Astrocyte of the cerebellum (primary cell): Measurements from ENCODE around the gene PRCD.

Experiments
- DNase-seq: peaks from one replicate; pipeline ENCODE4 v3.0.0-alpha.2; 2011; ENCODE audit warnings: low read depth
- H3K4me3 ChIP-seq: 2 replicates; pipeline ENCODE4 v1.5.1; 2011; ENCODE audit warnings: mild to moderate bottlenecking, low read depth, low read length, moderate library complexity
- in situ Hi-C: cut with HindIII; loops from 2 replicates; pipeline ENCODE4 v1.10.0; 2017; ENCODE audit warnings: low sequenced_read_pairs
- TF ChIP-seq, protein P1 (sequence below): IDR thresholded peaks from 2 replicates; pipeline ENCODE4 v1.5.1; 2012; ENCODE audit warnings: low read length, low read depth, moderate library complexity, mild to moderate bottlenecking; ENCODE audit errors: missing control alignments

Gene PRCD

DNA sequence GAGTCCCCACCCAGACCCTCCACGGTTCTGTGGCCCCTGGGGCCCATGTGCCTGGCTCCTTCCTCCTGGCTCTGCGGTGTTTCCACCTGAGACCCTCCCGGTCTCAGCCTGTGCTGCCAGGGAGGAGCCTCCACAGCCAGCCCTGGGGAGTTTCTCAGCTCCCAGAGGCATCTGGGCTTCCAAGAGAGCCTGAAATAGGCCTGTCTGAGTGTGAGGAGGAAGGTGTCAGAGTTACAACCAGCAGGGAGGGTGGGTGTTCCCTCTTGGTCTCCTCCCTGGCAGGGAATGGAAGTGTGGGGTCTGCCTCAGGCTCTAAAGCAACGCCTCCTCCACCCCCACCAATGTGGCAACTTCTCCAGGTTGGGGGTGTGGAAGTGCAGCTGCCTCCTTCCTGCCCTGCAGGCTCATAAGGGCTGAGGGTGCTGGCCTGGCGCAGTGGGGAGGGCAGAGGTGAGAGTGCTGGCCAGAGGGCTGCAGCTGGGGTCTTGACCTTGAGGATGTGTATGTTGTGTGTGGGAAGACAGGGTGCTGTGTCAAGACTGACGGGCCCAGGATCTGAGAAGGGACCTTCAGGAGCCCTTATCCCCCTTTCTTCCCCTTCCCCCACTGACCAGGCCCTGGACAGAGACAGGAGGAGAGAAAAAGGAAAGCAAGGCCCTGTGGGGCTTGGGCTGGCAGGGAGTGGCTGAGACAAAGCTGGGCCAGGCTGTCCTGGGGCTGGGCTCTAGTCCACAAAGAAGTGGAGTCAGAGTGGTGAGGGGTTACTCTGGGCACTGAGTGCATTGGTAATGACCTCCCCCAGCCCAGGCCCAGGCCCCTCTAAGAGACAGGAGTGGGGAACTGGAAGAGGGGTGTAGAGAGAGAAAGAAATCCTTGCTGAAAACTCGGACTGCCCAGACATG is 4.8 kb upstream of the PRCD start:
- TF ChIP-seq, protein P1, sequence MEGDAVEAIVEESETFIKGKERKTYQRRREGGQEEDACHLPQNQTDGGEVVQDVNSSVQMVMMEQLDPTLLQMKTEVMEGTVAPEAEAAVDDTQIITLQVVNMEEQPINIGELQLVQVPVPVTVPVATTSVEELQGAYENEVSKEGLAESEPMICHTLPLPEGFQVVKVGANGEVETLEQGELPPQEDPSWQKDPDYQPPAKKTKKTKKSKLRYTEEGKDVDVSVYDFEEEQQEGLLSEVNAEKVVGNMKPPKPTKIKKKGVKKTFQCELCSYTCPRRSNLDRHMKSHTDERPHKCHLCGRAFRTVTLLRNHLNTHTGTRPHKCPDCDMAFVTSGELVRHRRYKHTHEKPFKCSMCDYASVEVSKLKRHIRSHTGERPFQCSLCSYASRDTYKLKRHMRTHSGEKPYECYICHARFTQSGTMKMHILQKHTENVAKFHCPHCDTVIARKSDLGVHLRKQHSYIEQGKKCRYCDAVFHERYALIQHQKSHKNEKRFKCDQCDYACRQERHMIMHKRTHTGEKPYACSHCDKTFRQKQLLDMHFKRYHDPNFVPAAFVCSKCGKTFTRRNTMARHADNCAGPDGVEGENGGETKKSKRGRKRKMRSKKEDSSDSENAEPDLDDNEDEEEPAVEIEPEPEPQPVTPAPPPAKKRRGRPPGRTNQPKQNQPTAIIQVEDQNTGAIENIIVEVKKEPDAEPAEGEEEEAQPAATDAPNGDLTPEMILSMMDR: no peak
- DNase-seq: no peak
- in situ Hi-C loops: no loop called here
- H3K4me3 ChIP-seq: no peak overlapping the region

DNA sequence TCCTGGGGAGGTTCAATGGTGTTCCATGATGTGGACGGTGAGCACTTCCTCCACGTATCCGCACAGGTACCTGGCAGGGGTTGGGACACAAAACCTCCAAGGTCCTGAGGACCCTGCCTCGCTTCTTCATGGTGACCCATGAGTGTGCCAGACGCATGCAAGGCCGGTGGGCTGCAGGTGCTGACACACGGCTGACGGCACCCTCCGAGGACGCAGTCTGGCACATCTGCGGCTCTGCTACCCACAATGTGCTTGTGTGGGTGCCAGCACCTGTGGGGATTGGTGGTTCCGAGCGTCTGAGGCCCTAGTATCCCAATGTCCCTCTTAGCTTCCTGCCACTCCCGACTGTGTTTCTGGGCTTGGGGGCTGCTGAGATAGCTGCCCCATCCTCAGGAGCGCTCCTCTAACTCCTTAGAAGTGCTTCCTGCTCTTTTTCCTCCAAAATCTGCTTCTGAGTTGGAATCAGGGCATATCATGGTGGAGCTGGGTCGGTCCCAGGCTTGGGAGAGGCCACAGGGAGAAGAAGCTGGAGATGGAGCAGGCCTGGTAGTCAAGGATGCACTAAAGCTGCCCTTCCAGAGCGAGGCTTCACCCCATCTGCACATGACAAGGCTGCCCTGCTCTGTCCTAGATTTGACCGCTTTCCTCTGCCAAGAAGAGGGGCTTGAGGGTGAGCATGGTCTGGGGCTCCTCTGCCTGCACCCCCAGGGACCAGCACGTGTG is 3.9 kb upstream of the PRCD start:
- H3K4me3 ChIP-seq: no peak overlapping the region
- DNase-seq: no peak
- TF ChIP-seq, protein P1: no peak
- in situ Hi-C loops: no loop called here

DNA sequence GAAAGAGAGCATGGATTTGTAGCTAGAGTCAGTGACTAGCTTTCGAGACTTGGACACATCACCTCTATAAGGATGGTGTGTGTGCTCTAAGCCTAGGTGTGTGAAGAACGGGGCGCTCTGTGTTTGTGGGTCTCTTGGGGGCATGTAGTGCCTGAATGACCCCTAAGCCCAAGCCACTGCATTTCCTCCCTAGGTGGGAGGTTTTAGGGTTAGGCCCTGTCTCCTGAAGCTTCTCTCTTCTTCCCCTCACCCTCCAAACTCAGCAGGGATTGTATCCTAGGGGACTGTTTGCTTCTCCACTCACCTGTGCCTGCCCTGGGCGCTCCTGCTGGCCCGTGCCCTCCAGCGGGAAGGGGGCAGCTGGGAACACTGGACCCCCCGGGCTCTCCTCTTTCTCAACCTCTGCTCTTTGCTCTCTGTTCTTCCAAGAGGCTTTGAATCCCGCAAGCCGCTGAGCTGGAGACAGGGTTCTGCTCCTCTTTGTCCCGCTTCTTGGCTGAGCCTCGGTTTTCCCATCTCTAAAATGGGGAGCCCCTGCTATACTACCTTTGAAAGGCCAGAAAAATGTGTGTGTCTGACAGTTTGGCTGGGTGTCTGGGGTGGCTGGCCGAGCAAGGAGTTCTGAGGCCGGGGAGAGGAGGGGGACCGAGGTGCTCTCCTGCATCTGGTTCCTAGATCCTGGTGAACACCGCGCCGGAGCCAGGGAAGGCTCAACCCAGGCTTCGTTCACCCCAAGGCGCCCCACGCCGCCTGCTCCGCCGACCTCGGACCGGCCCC is 3.1 kb upstream of the PRCD start:
- in situ Hi-C loops: no loop called here
- no peak for DNase-seq
- TF ChIP-seq, protein P1: no peak
- peak overlapping the region; percentile 35 for H3K4me3 ChIP-seq

DNA sequence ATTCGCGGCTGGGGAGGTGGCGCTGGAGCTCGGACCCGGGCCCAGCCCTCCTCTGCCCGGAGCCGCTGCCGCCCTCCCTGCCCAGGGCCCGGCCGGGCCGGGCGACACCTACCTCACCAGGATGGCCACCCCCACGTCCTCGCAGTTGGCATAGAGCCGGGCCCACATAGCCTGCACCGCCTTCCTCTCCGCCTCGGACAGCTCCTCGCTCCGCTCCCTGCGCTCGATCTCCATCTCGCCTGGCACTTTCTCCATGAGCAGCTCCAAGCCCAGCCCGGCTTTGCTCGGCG is 2.6 kb upstream of the PRCD start:
- no peak for DNase-seq
- in situ Hi-C loops: no loop called here
- peak overlapping the region; percentile 35 for H3K4me3 ChIP-seq
- TF ChIP-seq, protein P1: no peak

DNA sequence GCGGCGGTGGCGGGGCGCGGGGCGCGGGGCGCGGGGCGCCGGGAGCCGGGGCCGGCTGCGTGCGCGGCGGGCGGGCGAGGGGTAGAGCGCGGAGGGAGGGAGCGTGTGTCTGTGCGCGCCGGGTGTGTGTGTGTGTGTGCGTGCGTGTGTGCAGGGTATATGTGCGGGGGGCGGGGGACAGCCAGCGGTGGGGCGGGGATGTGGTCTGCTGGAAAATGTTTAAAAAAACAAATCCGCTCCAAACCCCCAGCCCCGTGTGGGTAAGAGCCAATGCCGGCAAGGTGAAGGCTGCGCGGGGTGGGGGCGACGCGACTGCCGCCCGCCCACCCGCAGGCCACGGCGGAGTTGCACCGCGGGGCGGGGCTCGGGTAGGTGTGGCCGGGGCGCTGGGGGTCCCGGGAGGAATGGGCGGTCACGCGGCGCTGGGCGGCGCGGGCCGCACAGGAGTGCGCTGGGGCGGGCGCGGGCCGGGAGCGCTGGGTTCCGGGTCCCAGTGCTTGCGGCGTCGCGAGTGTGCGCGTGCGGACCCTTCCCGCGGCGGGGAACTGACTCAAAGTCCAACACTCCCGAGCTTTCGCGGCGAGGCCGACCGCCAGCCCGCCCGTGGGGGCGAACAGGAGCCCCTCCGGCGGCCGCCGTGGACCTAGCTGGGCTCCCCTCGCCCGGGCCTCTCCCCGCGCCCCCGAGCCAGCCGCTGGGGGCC is 2.1 kb upstream of the PRCD start, which contains the start of gene CYGB:
TSS of gene CYGB (minus strand) at position 132 of the 703 bp plus-strand sequence. CDS start 167 bp downstream, outside the sequence.
- H3K4me3 ChIP-seq: peak within 1 kb of the TSS; percentile 35
- TF ChIP-seq, protein P1: no peak
- no peak for DNase-seq
- in situ Hi-C loops: no loop called here
